ENCODE data around the gene GALNT2. TPM values are rescaled to one million over a fixed set of nuclear protein-coding genes. Genes with fewer than 3 reads are reported as not detected.

GALNT2 gene
- total and polyA plus RNA-seq, 10 of the 15 experiments (the other 5 are each of a cell fraction or from before 2014, with no cell fraction given) = 0.52 to 27.7 (median 16.3) TPM

DNA sequence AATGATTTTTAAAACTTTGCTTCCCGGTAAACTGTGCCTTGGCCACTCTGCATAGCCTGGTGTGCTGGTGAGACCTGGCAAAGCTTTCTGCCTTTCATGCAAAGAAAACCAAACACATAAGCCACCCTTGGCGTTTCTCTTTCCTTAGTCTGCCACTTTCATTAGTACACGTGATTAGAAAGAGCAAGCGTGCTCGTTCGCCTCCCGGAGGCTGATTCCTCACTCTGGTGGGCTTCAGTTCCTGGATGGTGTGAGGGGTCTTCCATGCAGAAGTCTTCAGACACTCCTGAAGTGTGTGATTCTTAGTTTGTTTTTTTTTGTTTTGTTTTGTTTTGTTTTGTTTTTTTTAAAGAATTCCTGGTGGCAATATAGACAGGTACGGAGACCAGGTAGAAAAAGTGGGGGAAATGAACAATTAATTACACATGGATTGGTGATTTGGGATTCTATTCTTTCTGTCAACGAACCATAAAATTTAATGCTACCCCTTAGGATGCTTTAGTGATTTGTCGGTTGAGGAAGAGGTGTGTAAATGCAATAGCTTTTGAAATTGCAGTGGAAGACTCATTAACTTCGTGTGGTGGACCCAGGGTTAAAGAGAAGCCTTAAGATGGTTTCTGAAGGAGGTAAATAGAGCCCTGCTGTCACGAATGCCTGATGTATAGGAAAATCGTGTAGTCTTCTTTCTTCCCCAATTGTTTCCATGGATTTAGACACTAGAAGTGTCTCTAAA lies 2.1 kb downstream of the GALNT2 start (continued):
- no peak for TF ChIP-seq SIX5 (IDR thresholded peaks at IDR 0.05; ENCODE audit: low read depth, low read length, severe bottlenecking)
- TF ChIP-seq RAD51 (IDR thresholded peaks at IDR 0.05) = peak; percentile 73
- no peak for TF ChIP-seq HCFC1 (IDR thresholded peaks at IDR 0.05; ENCODE audit: low read length)
- TF ChIP-seq MXI1 (IDR thresholded peaks at IDR 0.05; ENCODE audit: low read depth, low read length) = peak; percentile 41; the same call in 1 of the 2 replicates
- no peak for TF ChIP-seq ZNF274 (IDR thresholded peaks at IDR 0.05; ENCODE audit: insufficient read depth, insufficient read length)
- TF ChIP-seq BHLHE40 (IDR thresholded peaks at IDR 0.05; ENCODE audit: borderline replicate concordance in 1 of 2, low read depth in 2 of 2, low read length in 1 of 2) = peak; percentile 76 to 79
- TF ChIP-seq TBL1XR1 (IDR thresholded peaks at IDR 0.05; ENCODE audit: low read depth, low read length) = no peak
- TF ChIP-seq, protein P1, sequence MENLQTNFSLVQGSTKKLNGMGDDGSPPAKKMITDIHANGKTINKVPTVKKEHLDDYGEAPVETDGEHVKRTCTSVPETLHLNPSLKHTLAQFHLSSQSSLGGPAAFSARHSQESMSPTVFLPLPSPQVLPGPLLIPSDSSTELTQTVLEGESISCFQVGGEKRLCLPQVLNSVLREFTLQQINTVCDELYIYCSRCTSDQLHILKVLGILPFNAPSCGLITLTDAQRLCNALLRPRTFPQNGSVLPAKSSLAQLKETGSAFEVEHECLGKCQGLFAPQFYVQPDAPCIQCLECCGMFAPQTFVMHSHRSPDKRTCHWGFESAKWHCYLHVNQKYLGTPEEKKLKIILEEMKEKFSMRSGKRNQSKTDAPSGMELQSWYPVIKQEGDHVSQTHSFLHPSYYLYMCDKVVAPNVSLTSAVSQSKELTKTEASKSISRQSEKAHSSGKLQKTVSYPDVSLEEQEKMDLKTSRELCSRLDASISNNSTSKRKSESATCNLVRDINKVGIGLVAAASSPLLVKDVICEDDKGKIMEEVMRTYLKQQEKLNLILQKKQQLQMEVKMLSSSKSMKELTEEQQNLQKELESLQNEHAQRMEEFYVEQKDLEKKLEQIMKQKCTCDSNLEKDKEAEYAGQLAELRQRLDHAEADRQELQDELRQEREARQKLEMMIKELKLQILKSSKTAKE (IDR thresholded peaks at IDR 0.05; ENCODE audit: low read depth, poor library complexity, severe bottlenecking) = peak; percentile 38

DNA sequence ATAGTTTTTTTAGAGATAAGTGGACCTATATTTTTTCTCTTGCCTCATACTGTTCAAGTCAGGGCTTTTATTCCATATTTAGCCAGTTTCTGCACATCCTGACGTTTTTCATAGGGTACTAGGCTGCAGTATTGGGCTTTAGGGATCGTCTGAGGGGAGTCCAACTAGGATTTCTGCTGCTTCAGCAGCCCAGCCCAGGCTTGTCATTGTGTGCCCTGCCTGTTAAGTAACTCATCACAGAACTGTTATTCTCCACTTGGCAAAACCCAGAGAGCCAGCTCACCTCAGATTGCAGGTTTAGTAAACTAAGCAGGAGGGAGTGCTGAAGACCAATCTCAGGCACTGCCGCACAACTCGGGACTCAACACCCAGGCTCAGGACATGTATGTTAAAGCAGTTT lies 2.8 kb downstream of the GALNT2 start:
- WGBS (ENCODE audit: insufficient coverage, insufficient replicate concordance, low lambda C conversion rate, missing lambda C conversion rate) = 77% methylated on average over 4 of the region's 4 CpGs
- H3K9ac ChIP-seq (ENCODE audit: control insufficient read depth, insufficient read depth, low read length) = no peak overlapping the region
- H4K20me1 ChIP-seq (ENCODE audit: control insufficient read depth, insufficient read depth) = peaks cover 3% of the 10 kb centered on the region; the same call in 1 of the 2 replicates
- ATAC-seq (no peak), DNase-seq (ENCODE audit: low read depth, low spot score) (no peak), FAIRE-seq (no peak)
- ChIA-PET RAD21 (ENCODE audit: unreplicated experiment) (interaction anchor here (0.8 to 2.4 kb wide), 6 partner anchors 24 to 80 kb away, joined by 3 to 12 read pairs (median 4); no protein-coding TSS in a partner anchor), POLR2A (interaction anchor here (0.6 to 1.6 kb wide), 5 partner anchors 9 to 315 kb away, joined by 3 to 5 read pairs (median 3); no protein-coding TSS in a partner anchor), SMC1A (ENCODE audit: uncharacterized antibody, unreplicated experiment) (interaction anchor here (0.9 to 3.0 kb wide), 11 partner anchors 15 to 409 kb away, joined by 3 to 14 read pairs (median 4); no protein-coding TSS in a partner anchor), CTCF (interaction anchor here (0.6 to 2.7 kb wide), 7 partner anchors 40 to 409 kb away, joined by 3 to 9 read pairs (median 4); no protein-coding TSS in a partner anchor)
- H3K27ac ChIP-seq (ENCODE audit: control insufficient read depth, insufficient read depth) = no peak overlapping the region
- H3K4me3 ChIP-seq = peak overlapping the region; percentile 96; the same call in 1 of the 2 replicates
- H3K27me3 ChIP-seq (replicated peaks in 1 of 2; ENCODE audit: control insufficient read depth in 2 of 2, insufficient read depth in 2 of 2, low read length in 1 of 2) = no peaks in the 10 kb centered on the region
- H3K36me3 ChIP-seq (ENCODE audit: control insufficient read depth in 2 of 2, insufficient read depth in 2 of 2, low read length in 1 of 2) = no peaks in the 10 kb centered on the region
- no peak overlapping the region for H2AFZ ChIP-seq (ENCODE audit: control insufficient read depth, low read depth, low read length)
- H3K79me2 ChIP-seq (ENCODE audit: control insufficient read depth, insufficient read depth, low read length) = peaks cover 59% of the 10 kb centered on the region
- in situ Hi-C loops (cut with MboI) = no loop called here
- BruUV-seq (replicated peaks) = no TSS peak
- intact Hi-C loops (cut with micrococcal nuclease; ENCODE audit: unreplicated experiment) = loop anchor here (2.0 to 10.0 kb wide), 3 partner anchors 35 to 515 kb away; partner anchors contain the start of gene ABCB10
- H3K4me2 ChIP-seq (ENCODE audit: control insufficient read depth, insufficient read depth) = 0 out of 2 replicates have a peak overlapping the region, but pooled peaks have one; percentile 0
- H3K4me1 ChIP-seq (ENCODE audit: control insufficient read depth, insufficient read depth, low read length) = no peaks in the 10 kb centered on the region; the same call in 1 of the 2 replicates
- no peaks in the 10 kb centered on the region for H3K9me3 ChIP-seq (replicated peaks; ENCODE audit: control insufficient read depth, insufficient read depth, low read length)
- no peak for TF ChIP-seq JUNB (IDR thresholded peaks at IDR 0.05)
- TF ChIP-seq, protein P2, sequence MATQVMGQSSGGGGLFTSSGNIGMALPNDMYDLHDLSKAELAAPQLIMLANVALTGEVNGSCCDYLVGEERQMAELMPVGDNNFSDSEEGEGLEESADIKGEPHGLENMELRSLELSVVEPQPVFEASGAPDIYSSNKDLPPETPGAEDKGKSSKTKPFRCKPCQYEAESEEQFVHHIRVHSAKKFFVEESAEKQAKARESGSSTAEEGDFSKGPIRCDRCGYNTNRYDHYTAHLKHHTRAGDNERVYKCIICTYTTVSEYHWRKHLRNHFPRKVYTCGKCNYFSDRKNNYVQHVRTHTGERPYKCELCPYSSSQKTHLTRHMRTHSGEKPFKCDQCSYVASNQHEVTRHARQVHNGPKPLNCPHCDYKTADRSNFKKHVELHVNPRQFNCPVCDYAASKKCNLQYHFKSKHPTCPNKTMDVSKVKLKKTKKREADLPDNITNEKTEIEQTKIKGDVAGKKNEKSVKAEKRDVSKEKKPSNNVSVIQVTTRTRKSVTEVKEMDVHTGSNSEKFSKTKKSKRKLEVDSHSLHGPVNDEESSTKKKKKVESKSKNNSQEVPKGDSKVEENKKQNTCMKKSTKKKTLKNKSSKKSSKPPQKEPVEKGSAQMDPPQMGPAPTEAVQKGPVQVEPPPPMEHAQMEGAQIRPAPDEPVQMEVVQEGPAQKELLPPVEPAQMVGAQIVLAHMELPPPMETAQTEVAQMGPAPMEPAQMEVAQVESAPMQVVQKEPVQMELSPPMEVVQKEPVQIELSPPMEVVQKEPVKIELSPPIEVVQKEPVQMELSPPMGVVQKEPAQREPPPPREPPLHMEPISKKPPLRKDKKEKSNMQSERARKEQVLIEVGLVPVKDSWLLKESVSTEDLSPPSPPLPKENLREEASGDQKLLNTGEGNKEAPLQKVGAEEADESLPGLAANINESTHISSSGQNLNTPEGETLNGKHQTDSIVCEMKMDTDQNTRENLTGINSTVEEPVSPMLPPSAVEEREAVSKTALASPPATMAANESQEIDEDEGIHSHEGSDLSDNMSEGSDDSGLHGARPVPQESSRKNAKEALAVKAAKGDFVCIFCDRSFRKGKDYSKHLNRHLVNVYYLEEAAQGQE (IDR thresholded peaks at IDR 0.05; ENCODE audit: low read depth, low read length) = no peak
- no peak for TF ChIP-seq LARP7 (IDR thresholded peaks at IDR 0.05)
